GM23248 (cell line): ENCODE results near the gene ANKRD13B. TPM values are rescaled to one million over a fixed set of nuclear protein-coding genes. Genes with fewer than 3 reads are reported as not detected.

Experiments used
- DNase-seq: peaks from one replicate; pipeline ENCODE4 v3.0.0-alpha.2; 2015
- H2AFZ ChIP-seq: fragments of 200-600 bp; sonication (generic); 2 replicates; pipeline ENCODE4 v1.6.1; 2016; ENCODE audit warnings: antibody characterized with exemption
- H3F3A ChIP-seq: fragments of 200-600 bp; sonication (generic); 2 replicates; pipeline ENCODE4 v1.6.1; 2016; ENCODE audit warnings: mild to moderate bottlenecking, antibody characterized with exemption, mixed run types; ENCODE audit not compliant: insufficient read depth
- H3K27ac ChIP-seq: fragments of 200-600 bp; sonication (generic); 2 replicates; pipeline ENCODE4 v1.5.1; 2016; ENCODE audit warnings: mild to moderate bottlenecking
- H3K27me3 ChIP-seq: fragments of 200-600 bp; sonication (generic); replicated peaks from 2 replicates; pipeline ENCODE4 v1.6.1; 2016; ENCODE audit warnings: mild to moderate bottlenecking; ENCODE audit not compliant: insufficient read depth
- H3K36me3 ChIP-seq: fragments of 200-600 bp; sonication (generic); 2 replicates; pipeline ENCODE4 v1.6.1; 2016; ENCODE audit warnings: low read depth, mild to moderate bottlenecking
- H3K4me1 ChIP-seq: fragments of 200-600 bp; sonication (generic); 2 replicates; pipeline ENCODE4 v1.6.1; 2016; ENCODE audit warnings: mild to moderate bottlenecking; ENCODE audit not compliant: insufficient read depth
- H3K4me2 ChIP-seq: fragments of 200-600 bp; sonication (generic); one replicate; pipeline ENCODE4 v1.6.1; 2016; ENCODE audit warnings: mild to moderate bottlenecking; ENCODE audit not compliant: unreplicated experiment
- H3K4me3 ChIP-seq: fragments of 200-600 bp; sonication (generic); 2 replicates; pipeline ENCODE4 v1.5.1; 2016; ENCODE audit warnings: mild to moderate bottlenecking
- H3K79me2 ChIP-seq: fragments of 200-600 bp; sonication (generic); 2 replicates; pipeline ENCODE4 v1.6.1; 2016; ENCODE audit warnings: mild to moderate bottlenecking; ENCODE audit not compliant: insufficient read depth
- H3K9ac ChIP-seq: fragments of 200-600 bp; sonication (generic); 2 replicates; pipeline ENCODE4 v1.6.1; 2016; ENCODE audit warnings: mild to moderate bottlenecking
- H3K9me2 ChIP-seq: fragments of 200-600 bp; sonication (generic); 2 replicates; pipeline ENCODE4 v1.6.1; 2016; ENCODE audit warnings: mixed run types, mild to moderate bottlenecking, moderate library complexity; ENCODE audit not compliant: insufficient read depth
- H3K9me3 ChIP-seq: fragments of 200-600 bp; sonication (generic); one replicate; pipeline ENCODE4 v1.6.1; 2017; ENCODE audit warnings: low read depth
- H4K20me1 ChIP-seq: fragments of 200-600 bp; sonication (generic); 2 replicates; pipeline ENCODE4 v1.6.0; 2016; ENCODE audit not compliant: insufficient read depth
- EZH2 ChIP-seq: fragments of 200-600 bp; sonication (generic); IDR thresholded peaks from 2 replicates; pipeline ENCODE4 v1.6.1; 2018; ENCODE audit warnings: antibody characterized with exemption, mild to moderate bottlenecking; ENCODE audit not compliant: insufficient read depth, poor library complexity, severe bottlenecking
- EZH2phosphoT487 ChIP-seq: fragments of 200-600 bp; sonication (generic); IDR thresholded peaks from 2 replicates; pipeline ENCODE4 v1.6.1; 2018; ENCODE audit warnings: antibody characterized with exemption, moderate library complexity, mild to moderate bottlenecking, low read depth; ENCODE audit not compliant: insufficient read depth
- WGBS, 2 experiments: methylation state at CpG; one replicate each; pipeline ENCODE4 v1.1.6; 2015 to 2017; ENCODE audit warnings: low lambda C conversion rate in 2 of 2, low coverage in 1 of 2; ENCODE audit errors: missing lambda C conversion rate in 2 of 2; 5-methylcytosine and 5-hydroxymethylcytosine counted together
- in situ Hi-C: fragments of 300-500 bp; cut with MboI; formaldehyde crosslinking; loops from 2 replicates; pipeline ENCODE4 v1.15.0; 2020
- polyA plus RNA-seq: library from polyadenylated mRNA; unstranded; fragments of >200 nt; fragmentation: Nextera tagmentation; extraction: Ambion mirVana; gene quantifications from 2 replicates; pipeline ENCODE4 v1.2.1, GENCODE V29; 2016
- total RNA-seq: library from RNA; depleted of rRNA; stranded (reverse); fragments of >200 nt; shearing (Covaris generic); gene quantifications from 2 replicates; pipeline ENCODE4 v1.2.3, GENCODE V29; 2014

Gene ANKRD13B
- total and polyA plus RNA-seq, 2 experiments from 2014 or later: 1.7 to 9.4 TPM

DNA sequence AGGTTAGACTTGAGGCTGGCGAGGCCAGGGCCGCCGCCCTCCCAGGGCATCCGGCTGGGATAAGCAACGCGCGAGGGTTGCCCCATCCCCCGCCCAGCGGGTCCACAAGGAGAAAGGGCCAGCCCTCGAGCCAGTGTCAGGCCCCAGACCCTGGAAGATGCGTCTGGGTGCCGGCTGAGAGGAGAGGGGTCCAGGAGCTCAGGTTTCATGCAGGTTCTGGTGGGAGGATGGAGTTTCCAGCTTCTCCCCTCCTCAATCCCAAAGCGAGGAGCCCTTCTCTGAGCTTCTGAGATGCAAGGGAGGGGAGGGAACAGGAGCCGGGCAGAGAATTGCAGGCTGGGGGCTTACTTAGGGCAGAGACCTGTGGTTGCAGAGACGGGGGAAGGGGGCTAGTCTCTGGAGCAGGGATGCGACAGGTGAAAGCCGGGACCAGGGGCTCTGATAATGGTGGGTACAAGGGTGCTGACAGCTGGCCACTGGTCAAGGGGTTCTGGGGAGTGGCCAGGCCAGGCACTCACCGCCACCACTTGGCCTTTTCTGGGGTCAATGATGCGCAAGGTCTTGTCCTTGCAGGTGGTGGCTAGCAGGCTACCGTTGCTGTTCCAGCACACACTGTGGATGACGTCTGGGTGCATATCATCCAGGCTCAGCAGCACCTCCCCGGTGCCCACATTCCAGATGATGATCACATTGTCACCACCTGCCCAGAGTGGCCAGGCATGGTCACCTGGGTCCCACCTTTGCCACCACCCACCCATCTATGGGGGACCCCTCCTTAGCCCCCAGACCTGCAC, 25.5 kb downstream of the ANKRD13B start:
- no peaks in the 10 kb centered on the region for H3F3A ChIP-seq
- TF ChIP-seq EZH2phosphoT487 (no peak), EZH2 (no peak)
- H3K4me1 ChIP-seq: no peaks in the 10 kb centered on the region
- H3K9me3 ChIP-seq: no peaks in the 10 kb centered on the region
- no peak for DNase-seq
- H3K9ac ChIP-seq: no peak overlapping the region
- no peaks in the 10 kb centered on the region for H3K27me3 ChIP-seq
- H3K79me2 ChIP-seq: no peaks in the 10 kb centered on the region
- H3K9me2 ChIP-seq: no peaks in the 10 kb centered on the region
- no peak overlapping the region for H3K4me2 ChIP-seq
- H4K20me1 ChIP-seq: no peaks in the 10 kb centered on the region
- 74 to 75% methylated on average over 20 of the region's 22 CpGs for WGBS, 2 experiments
- in situ Hi-C loops: no loop called here
- H3K4me3 ChIP-seq: no peak overlapping the region
- H3K36me3 ChIP-seq: no peaks in the 10 kb centered on the region
- no peak overlapping the region for H3K27ac ChIP-seq
- H2AFZ ChIP-seq: no peak overlapping the region

DNA sequence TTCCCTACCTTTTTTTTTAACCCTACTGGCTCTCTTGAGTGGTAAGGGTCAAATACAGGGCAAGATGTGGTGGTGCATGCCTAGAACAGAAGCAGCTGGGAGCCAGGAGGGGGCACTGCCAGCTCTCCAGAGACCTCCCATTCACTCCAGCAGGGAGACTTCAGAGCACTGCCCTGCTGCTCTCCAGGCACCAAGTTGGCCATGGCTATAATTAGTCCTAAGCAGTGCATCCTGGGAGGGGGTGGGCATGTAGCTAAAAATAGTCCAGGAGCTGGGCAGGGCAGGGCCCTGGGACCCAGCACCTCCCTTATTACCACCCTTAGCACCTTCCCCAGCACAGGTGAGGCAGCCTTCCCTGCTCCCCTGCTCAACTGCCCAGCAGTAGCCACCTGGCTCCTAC, 26.3 kb downstream of the ANKRD13B start:
- in situ Hi-C loops: no loop called here
- Histone ChIP-seq H3K4me2 (no peak overlapping the region), H3K79me2 (no peaks in the 10 kb centered on the region), H3K9ac (no peak overlapping the region), H2AFZ (no peak overlapping the region), H3K4me3 (no peak overlapping the region), H3K27ac (no peak overlapping the region), H3K9me2 (no peaks in the 10 kb centered on the region), H3K36me3 (no peaks in the 10 kb centered on the region), H3K4me1 (no peaks in the 10 kb centered on the region), H4K20me1 (no peaks in the 10 kb centered on the region), H3F3A (no peaks in the 10 kb centered on the region), H3K27me3 (no peaks in the 10 kb centered on the region), H3K9me3 (no peaks in the 10 kb centered on the region)
- no peak for TF ChIP-seq EZH2
- TF ChIP-seq EZH2phosphoT487: no peak
- DNase-seq: peak; percentile 52

DNA sequence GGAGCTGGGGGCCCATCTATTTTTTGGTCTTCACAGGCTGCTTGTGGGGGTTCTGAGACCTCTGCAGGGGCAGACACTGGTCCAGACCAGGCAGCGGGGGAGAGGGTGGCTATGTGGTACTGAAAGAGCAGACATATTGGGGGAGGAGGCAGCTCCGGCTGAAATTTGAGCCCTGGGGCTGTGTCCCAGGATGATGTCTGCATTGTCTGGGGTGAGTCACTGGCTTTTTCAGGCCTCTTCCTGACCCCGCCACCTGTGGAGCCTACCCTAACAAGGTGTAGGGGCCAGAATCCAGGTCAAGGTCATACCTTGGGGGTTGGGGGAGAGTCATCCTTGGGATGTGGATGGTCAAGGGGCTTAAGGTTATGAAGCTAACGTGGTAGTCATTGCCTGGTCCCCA, 27.3 kb downstream of the ANKRD13B start:
- Histone ChIP-seq H3K9me2 (no peaks in the 10 kb centered on the region), H2AFZ (no peak overlapping the region), H3K27me3 (no peaks in the 10 kb centered on the region), H3K9ac (no peak overlapping the region), H3K36me3 (no peaks in the 10 kb centered on the region), H3F3A (peaks cover 6% of the 10 kb centered on the region; the same call in 1 of the 2 replicates), H3K27ac (no peak overlapping the region), H3K4me2 (no peak overlapping the region), H3K4me1 (peaks cover 1% of the 10 kb centered on the region), H4K20me1 (no peaks in the 10 kb centered on the region), H3K9me3 (no peaks in the 10 kb centered on the region), H3K4me3 (no peak overlapping the region), H3K79me2 (no peaks in the 10 kb centered on the region)
- in situ Hi-C loops: no loop called here
- TF ChIP-seq EZH2phosphoT487 (no peak), EZH2 (no peak)
- peak; percentile 48 for DNase-seq
- 79 to 80% methylated on average over 4 of the region's 4 CpGs for WGBS, 2 experiments

DNA sequence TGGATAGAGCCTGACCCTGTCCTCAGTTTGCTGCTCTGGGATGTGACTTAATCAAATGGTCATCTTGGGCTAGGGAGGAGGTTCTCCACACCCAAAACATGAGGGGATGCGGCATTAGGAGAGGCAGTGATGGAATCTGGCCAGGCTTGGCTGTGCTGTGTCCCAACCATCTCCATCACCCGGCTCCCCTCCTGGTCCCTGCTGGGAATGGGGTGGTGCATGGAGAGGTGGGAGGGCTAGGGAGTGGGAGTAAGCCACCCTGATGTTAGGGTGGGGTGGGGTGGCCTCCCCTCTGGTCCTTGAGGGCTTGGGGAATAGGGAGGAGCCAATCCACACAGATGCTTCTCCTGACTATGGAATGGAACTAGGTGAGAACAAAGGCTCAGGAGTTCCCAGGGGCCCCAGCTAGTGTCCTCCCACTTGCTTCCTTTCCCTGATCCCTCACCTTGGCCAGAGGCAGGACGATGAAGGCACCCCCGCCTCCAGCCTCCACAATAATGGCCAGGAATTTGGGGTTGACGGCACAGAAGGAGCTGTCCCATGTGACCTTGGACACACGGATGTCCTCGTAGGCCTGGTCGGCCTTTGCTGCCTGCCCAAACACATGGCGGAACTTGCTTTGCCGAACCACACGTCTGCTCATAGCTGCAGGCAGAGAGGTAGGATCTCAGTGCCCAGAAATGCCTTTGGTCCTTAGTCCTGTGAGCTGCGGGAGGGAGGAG, 28.0 kb downstream of the ANKRD13B start:
- Histone ChIP-seq H3K27me3 (no peaks in the 10 kb centered on the region), H3K9me2 (no peaks in the 10 kb centered on the region), H3K27ac (no peak overlapping the region), H3K9ac (no peak overlapping the region), H3K36me3 (no peaks in the 10 kb centered on the region), H3K4me3 (no peak overlapping the region), H3K4me1 (peaks cover 8% of the 10 kb centered on the region), H3K4me2 (no peak overlapping the region), H2AFZ (no peak overlapping the region), H3K9me3 (no peaks in the 10 kb centered on the region), H3K79me2 (no peaks in the 10 kb centered on the region), H3F3A (peaks cover 10% of the 10 kb centered on the region), H4K20me1 (no peaks in the 10 kb centered on the region)
- 97 to 98% methylated on average over 12 of the region's 12 CpGs for WGBS, 2 experiments
- in situ Hi-C loops: no loop called here
- no peak for DNase-seq
- no peak for TF ChIP-seq EZH2
- TF ChIP-seq EZH2phosphoT487: no peak
